Measurements from ENCODE around the gene ASIC2.
"Not testable (repeated sequence)": the region's sequence is repeated elsewhere in the genome, so short reads cannot be mapped to it uniquely, and the experiment has no call there.

The ASIC2 gene

GRCh38 chr17:32998887-32999228, 294.2 kb downstream of the ASIC2 start:
- H3K27ac Mint-ChIP-seq (ENCODE audit: low read depth) = no peak overlapping the region
- no peaks in the 10 kb centered on the region for H3K36me3 Mint-ChIP-seq (ENCODE audit: insufficient read depth)
- H3K9me3 Mint-ChIP-seq = no peaks in the 10 kb centered on the region
- no peak overlapping the region for H3K4me3 Mint-ChIP-seq
- ATAC-seq (replicated peaks; ENCODE audit: extremely low read depth, poor library complexity, severe bottlenecking) (no peak), DNase-seq (ENCODE audit: low spot score in 2 of 2) (no peak)
- H3K4me1 Mint-ChIP-seq = peaks cover 5% of the 10 kb centered on the region
- peaks cover 35% of the 10 kb centered on the region for H3K27me3 Mint-ChIP-seq

DNA sequence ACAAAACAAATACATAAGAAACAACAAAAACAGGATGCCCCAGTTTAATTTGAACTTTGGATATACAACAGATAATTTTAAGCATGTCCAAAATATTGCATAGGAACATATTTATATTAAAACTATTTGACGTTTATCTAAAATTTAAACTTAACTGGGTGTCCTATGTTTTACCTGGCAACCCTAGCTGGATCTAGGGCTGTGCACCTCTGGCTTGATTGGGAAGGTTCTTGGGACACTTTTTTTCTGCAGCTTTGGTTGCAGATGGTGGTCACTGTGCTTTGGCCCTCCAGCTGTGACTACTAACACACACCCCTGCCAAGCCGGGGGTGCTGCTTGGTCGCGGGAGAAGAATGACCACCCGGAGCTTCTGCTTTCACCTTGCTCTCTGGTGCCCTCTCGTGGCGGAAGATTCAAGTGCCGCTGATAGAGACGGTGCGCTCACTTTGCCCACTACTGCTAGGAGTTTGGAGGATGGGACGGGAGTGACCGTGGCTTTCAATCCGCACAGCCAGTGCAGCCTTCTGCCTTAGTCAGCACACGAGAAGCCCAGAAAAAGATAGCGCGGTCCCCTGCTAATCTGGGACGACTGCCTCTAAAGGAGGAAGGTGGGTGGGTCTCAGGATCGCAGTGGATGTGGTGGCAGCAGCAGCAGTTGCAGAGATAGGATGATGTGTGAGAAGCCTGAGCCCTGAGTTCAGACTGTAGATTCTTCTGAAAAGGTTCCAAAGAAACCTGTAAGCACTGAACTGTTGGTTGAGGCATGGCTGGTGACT, 294.8 kb downstream of the ASIC2 start:
- DNase-seq (ENCODE audit: low spot score in 2 of 2) (peak; percentile 57 to 72), ATAC-seq (replicated peaks; ENCODE audit: extremely low read depth, poor library complexity, severe bottlenecking) (peak; percentile 40)
- Mint-ChIP-seq H3K9me3 (no peaks in the 10 kb centered on the region), H3K27ac (ENCODE audit: low read depth) (no peak overlapping the region), H3K36me3 (ENCODE audit: insufficient read depth) (no peaks in the 10 kb centered on the region), H3K4me3 (no peak overlapping the region), H3K4me1 (peaks cover 5% of the 10 kb centered on the region), H3K27me3 (peaks cover 33% of the 10 kb centered on the region)

GRCh38 chr17:32995416-32996045, 297.6 kb downstream of the ASIC2 start:
- Mint-ChIP-seq H3K9me3 (no peaks in the 10 kb centered on the region), H3K27ac (ENCODE audit: low read depth) (no peak overlapping the region), H3K4me1 (peaks cover 5% of the 10 kb centered on the region), H3K4me3 (no peak overlapping the region), H3K27me3 (peaks cover 47% of the 10 kb centered on the region), H3K36me3 (ENCODE audit: insufficient read depth) (no peaks in the 10 kb centered on the region)
- DNase-seq (ENCODE audit: low spot score in 2 of 2) (no peak), ATAC-seq (replicated peaks; ENCODE audit: extremely low read depth, poor library complexity, severe bottlenecking) (no peak)

DNA sequence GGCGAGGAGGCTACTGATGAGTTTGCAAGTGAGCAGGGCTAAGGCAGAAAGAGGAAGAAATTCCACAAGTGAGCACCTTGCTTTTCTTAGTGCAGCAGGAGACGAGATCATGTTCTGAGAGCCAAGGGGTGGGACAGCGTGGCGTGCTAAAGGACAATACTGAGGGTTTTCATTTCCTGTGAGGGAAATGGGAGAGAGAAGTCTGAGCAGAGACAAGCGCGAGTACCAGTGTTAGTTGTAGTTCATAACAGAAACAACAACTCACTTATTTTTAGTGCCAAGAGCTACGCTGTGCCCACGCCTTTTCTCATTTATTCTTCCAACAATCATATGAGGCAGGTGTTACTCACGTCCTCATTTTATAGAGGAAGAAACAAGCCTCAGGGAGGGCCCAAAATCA, 299.1 kb downstream of the ASIC2 start:
- no peak overlapping the region for H3K27ac Mint-ChIP-seq (ENCODE audit: low read depth)
- H3K9me3 Mint-ChIP-seq = peaks cover 5% of the 10 kb centered on the region
- H3K27me3 Mint-ChIP-seq = peaks cover 45% of the 10 kb centered on the region
- peaks cover 5% of the 10 kb centered on the region for H3K4me1 Mint-ChIP-seq
- ATAC-seq (replicated peaks; ENCODE audit: extremely low read depth, poor library complexity, severe bottlenecking) (no peak), DNase-seq (ENCODE audit: low spot score in 2 of 2) (no peak)
- no peaks in the 10 kb centered on the region for H3K36me3 Mint-ChIP-seq (ENCODE audit: insufficient read depth)
- H3K4me3 Mint-ChIP-seq = no peak overlapping the region

- ATAC-seq (replicated peaks; ENCODE audit: extremely low read depth, poor library complexity, severe bottlenecking) = no peak
- Mint-ChIP-seq H3K27me3 (peaks cover 34% of the 10 kb centered on the region), H3K9me3 (peaks cover 18% of the 10 kb centered on the region), H3K36me3 (ENCODE audit: insufficient read depth) (no peaks in the 10 kb centered on the region), H3K4me3 (no peak overlapping the region), H3K4me1 (no peaks in the 10 kb centered on the region), H3K27ac (ENCODE audit: low read depth) (no peak overlapping the region)
- DNase-seq (ENCODE audit: low spot score in 2 of 2) = no peak
These were observed 300.6 kb downstream of the ASIC2 start for GRCh38 chr17:32992321-32993033.

GRCh38 chr17:32988481-32989101, 304.5 kb downstream of the ASIC2 start:
- Mint-ChIP-seq H3K4me3 (no peak overlapping the region), H3K4me1 (no peaks in the 10 kb centered on the region), H3K27me3 (peaks cover 31% of the 10 kb centered on the region), H3K27ac (ENCODE audit: low read depth) (no peak overlapping the region), H3K36me3 (ENCODE audit: insufficient read depth) (no peaks in the 10 kb centered on the region), H3K9me3 (peaks cover 18% of the 10 kb centered on the region)
- ATAC-seq (replicated peaks; ENCODE audit: extremely low read depth, poor library complexity, severe bottlenecking) (no peak), DNase-seq (ENCODE audit: low spot score in 2 of 2) (no peak)

GRCh38 chr17:32987868-32988267, 305.2 kb downstream of the ASIC2 start:
- not testable (repeated sequence) for ATAC-seq (replicated peaks; ENCODE audit: extremely low read depth, poor library complexity, severe bottlenecking); H3K4me1 Mint-ChIP-seq; H3K36me3 Mint-ChIP-seq (ENCODE audit: insufficient read depth); H3K27ac Mint-ChIP-seq (ENCODE audit: low read depth); DNase-seq (ENCODE audit: low spot score in 2 of 2); H3K4me3 Mint-ChIP-seq
- Mint-ChIP-seq H3K9me3 (peaks cover 18% of the 10 kb centered on the region), H3K27me3 (peaks cover 34% of the 10 kb centered on the region)

DNA sequence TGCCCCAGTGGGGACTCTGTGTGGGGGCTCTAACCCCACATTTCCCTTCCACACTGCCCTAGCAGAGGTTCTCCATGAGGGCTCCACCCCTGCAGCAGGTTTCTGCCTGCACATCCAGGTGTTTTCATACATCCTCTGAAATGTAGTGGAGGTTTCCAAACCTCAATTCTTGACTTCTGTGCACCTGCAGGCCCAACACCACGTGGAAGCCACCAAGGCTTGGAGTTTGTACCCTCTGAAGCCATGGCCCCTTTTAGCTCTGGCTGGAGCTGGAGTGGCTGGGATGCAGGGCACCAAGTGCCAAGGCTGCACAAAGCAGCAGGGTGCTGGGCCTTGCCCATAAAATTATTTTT, 305.7 kb downstream of the ASIC2 start:
- Mint-ChIP-seq H3K9me3 (peaks cover 18% of the 10 kb centered on the region), H3K27me3 (peaks cover 34% of the 10 kb centered on the region)
- ATAC-seq (replicated peaks; ENCODE audit: extremely low read depth, poor library complexity, severe bottlenecking); H3K36me3 Mint-ChIP-seq (ENCODE audit: insufficient read depth); H3K27ac Mint-ChIP-seq (ENCODE audit: low read depth); H3K4me1 Mint-ChIP-seq; H3K4me3 Mint-ChIP-seq; DNase-seq (ENCODE audit: low spot score in 2 of 2): not testable (repeated sequence)

GRCh38 chr17:32985050-32985756, 307.9 kb downstream of the ASIC2 start:
- ATAC-seq (replicated peaks; ENCODE audit: extremely low read depth, poor library complexity, severe bottlenecking) = no peak
- H3K27ac Mint-ChIP-seq (ENCODE audit: low read depth) = no peak overlapping the region
- H3K36me3 Mint-ChIP-seq (ENCODE audit: insufficient read depth) = no peaks in the 10 kb centered on the region
- no peak for DNase-seq (ENCODE audit: low spot score in 2 of 2)
- H3K4me1 Mint-ChIP-seq = no peaks in the 10 kb centered on the region
- peaks cover 18% of the 10 kb centered on the region for H3K9me3 Mint-ChIP-seq
- H3K27me3 Mint-ChIP-seq = peaks cover 18% of the 10 kb centered on the region
- H3K4me3 Mint-ChIP-seq = no peak overlapping the region

DNA sequence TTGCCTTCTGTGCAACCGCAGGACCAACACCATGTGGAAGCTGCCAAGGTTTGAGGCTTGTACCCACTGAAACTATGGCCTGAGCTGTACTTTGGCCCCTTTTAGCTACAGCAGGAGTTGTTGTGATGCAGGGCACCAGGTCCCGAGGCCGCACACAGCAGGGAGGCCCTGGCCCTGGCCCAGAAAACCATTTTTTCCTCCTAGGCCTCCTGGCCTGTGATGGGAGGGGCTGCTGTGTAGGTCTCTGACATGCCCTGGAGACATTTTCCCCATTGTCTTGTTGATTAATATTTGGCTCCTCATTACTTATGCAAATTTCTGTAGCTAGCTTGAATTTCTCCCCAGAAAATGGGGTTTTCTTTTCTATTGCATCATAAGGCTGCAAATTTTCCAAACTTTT, 311.5 kb downstream of the ASIC2 start:
- H3K27me3 Mint-ChIP-seq = peaks cover 10% of the 10 kb centered on the region
- not testable (repeated sequence) for H3K36me3 Mint-ChIP-seq (ENCODE audit: insufficient read depth); DNase-seq (ENCODE audit: low spot score in 2 of 2); H3K27ac Mint-ChIP-seq (ENCODE audit: low read depth); H3K4me1 Mint-ChIP-seq; ATAC-seq (replicated peaks; ENCODE audit: extremely low read depth, poor library complexity, severe bottlenecking); H3K4me3 Mint-ChIP-seq; H3K9me3 Mint-ChIP-seq

DNA sequence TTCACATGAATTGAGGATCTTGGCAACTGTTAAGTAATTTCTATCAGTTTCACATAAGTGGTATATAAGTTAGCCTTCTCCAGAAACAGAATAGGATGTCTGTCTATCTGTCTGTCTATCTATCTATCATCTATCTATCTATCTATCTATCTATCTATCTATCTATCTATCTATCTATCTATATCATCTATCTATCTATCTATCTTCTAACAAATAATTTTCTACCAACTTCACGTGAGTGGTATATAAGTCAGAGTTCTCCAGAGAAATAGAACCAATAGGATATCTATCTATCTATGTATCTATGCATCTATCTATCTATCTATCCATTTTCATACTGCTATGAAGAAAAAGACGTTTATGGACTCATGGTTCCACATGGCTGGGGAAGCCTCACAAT, 312.9 kb downstream of the ASIC2 start:
- ATAC-seq (replicated peaks; ENCODE audit: extremely low read depth, poor library complexity, severe bottlenecking) (no peak), DNase-seq (ENCODE audit: low spot score in 2 of 2) (no peak)
- Mint-ChIP-seq H3K27me3 (peaks cover 10% of the 10 kb centered on the region), H3K27ac (ENCODE audit: low read depth) (no peak overlapping the region), H3K36me3 (ENCODE audit: insufficient read depth) (no peaks in the 10 kb centered on the region), H3K9me3 (no peaks in the 10 kb centered on the region), H3K4me1 (no peaks in the 10 kb centered on the region), H3K4me3 (no peak overlapping the region)

DNA sequence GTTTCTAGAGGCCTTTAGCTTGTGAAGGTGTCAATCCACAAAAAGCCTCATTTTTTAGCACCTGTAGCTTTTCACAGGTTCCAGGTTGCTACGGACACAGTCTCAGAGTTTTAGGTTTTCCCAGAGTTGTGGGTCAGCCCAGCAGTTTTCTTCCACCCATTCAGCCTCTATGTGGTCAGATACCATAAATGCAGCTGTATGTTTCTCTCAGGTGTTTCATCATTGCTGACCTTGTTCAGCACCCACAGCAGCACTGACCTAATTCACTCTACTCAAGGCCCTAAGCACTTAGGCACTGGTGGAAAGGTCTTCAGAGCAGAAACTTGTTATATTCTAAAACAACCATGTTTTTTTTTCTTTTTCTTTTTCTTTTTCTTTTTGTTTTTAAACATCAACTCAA, 316.5 kb downstream of the ASIC2 start:
- DNase-seq (ENCODE audit: low spot score in 2 of 2) = no peak
- Mint-ChIP-seq H3K4me1 (no peaks in the 10 kb centered on the region), H3K36me3 (ENCODE audit: insufficient read depth) (no peaks in the 10 kb centered on the region), H3K9me3 (no peaks in the 10 kb centered on the region), H3K27me3 (no peaks in the 10 kb centered on the region), H3K4me3 (no peak overlapping the region), H3K27ac (ENCODE audit: low read depth) (no peak overlapping the region)
- no peak for ATAC-seq (replicated peaks; ENCODE audit: extremely low read depth, poor library complexity, severe bottlenecking)
